ENCODE data around the gene NRP1. TPM values are rescaled to one million over a fixed set of nuclear protein-coding genes. Genes with fewer than 3 reads are reported as not detected.

Gene NRP1
- total and polyA plus RNA-seq, 2 of the 8 experiments (the other 6 are each of a cell fraction or from before 2014, with no cell fraction given): 1.2 to 2.1 TPM

DNA sequence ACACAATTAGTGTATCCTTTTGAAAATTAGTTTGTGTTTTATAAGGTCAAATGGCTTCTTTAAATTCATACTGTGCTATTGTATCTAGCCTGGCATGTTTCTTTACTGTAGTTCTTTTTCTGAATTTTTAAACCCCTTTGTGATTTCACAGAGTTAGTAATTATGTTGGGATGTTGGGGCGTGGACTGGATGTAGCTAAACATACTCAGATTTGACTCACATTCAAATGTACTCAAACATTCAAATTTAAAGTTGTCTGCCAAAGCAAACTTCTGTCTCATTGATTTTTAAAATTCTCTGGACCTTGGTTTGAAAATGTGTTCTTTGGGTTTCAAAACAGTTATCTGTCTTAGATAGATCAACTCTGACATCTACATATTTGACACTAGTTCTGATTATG lies 7.2 kb upstream of the NRP1 start:
- no peak overlapping the region for H3K23ac ChIP-seq (ENCODE audit: insufficient read length)
- peaks cover 0 to 5% (median 1%) of the 10 kb centered on the region in 4 experiments; a peak in 3 of 7 replicates for H3K4me1 ChIP-seq (replicated peaks in 1 of 4; ENCODE audit: control insufficient read depth in 3 of 4, insufficient read depth in 4 of 4, low read length in 3 of 4)
- H2BK120ac ChIP-seq (replicated peaks; ENCODE audit: low read depth, low read length): no peak overlapping the region
- CTCF ChIA-PET (ENCODE audit: partially characterized antibody): no interaction called here
- H2AFZ ChIP-seq (ENCODE audit: low read length): no peak overlapping the region
- DNase-seq (ENCODE audit: low read depth in 1 of 2, low spot score in 2 of 2): no peak
- POLR2A ChIA-PET (ENCODE audit: partially characterized antibody): no interaction called here
- no peaks in the 10 kb centered on the region for H3K79me1 ChIP-seq (ENCODE audit: low read depth, low read length)
- no peaks in the 10 kb centered on the region for H3K79me2 ChIP-seq (ENCODE audit: control insufficient read depth in 1 of 2, insufficient read depth in 2 of 2, low read length in 2 of 2)
- no peak overlapping the region for H2BK12ac ChIP-seq (ENCODE audit: low read depth, low read length)
- no peak overlapping the region for H3K4me3 ChIP-seq (ENCODE audit: extremely low read depth in 1 of 4, insufficient read depth in 2 of 4, low read depth in 3 of 4, low read length in 4 of 4)
- H4K5ac ChIP-seq (ENCODE audit: insufficient read length, low read depth, low read length): no peak overlapping the region
- no peak overlapping the region for H3K18ac ChIP-seq (ENCODE audit: extremely low read depth, low read length)
- no peak overlapping the region for H3K4ac ChIP-seq (replicated peaks; ENCODE audit: insufficient read length, low read depth, low read length)
- no peak overlapping the region for H3K56ac ChIP-seq (replicated peaks; ENCODE audit: insufficient read length, low read depth, low read length)
- H3K4me2 ChIP-seq (ENCODE audit: insufficient read depth in 1 of 2, low read depth in 2 of 2, low read length in 2 of 2): no peak overlapping the region
- H2AK5ac ChIP-seq (ENCODE audit: low read depth, low read length): no peak overlapping the region
- WGBS, 2 experiments (ENCODE audit: extremely low coverage in 1 of 2, insufficient coverage in 1 of 2, insufficient read length in 1 of 2, insufficient replicate concordance in 2 of 2, low coverage in 1 of 2, low lambda C conversion rate in 2 of 2, missing lambda C conversion rate in 1 of 2): 73% methylated on average over 1 of the region's 1 CpG; no CpG with 5 or more reads in 1 of the 2 experiments
- FAIRE-seq: no peak
- H3K14ac ChIP-seq (ENCODE audit: insufficient read length): no peak overlapping the region
- peaks cover 3 to 17% (median 12%) of the 10 kb centered on the region in 4 experiments for H3K27me3 ChIP-seq (replicated peaks in 1 of 4; ENCODE audit: control insufficient read depth in 3 of 4, extremely low read depth in 1 of 4, insufficient read depth in 3 of 4, low read length in 3 of 4)
- H4K8ac ChIP-seq (ENCODE audit: extremely low read depth, insufficient read depth, low read length): no peak overlapping the region
- H4K20me1 ChIP-seq (replicated peaks in 1 of 2; ENCODE audit: control insufficient read depth in 1 of 2, insufficient read depth in 2 of 2, low read length in 2 of 2): no peaks in the 10 kb centered on the region
- H3K9ac ChIP-seq (replicated peaks in 1 of 4; ENCODE audit: extremely low read depth in 1 of 4, low read depth in 3 of 4, low read length in 3 of 4): no peak overlapping the region
- no peak overlapping the region for H3K27ac ChIP-seq (ENCODE audit: low read depth, low read length)
- H3K9me3 ChIP-seq (ENCODE audit: insufficient read depth in 2 of 2, low read depth in 1 of 2, low read length in 1 of 2): no peaks in the 10 kb centered on the region
- no peak overlapping the region for H2BK15ac ChIP-seq (ENCODE audit: low read length)
- H3K23me2 ChIP-seq (ENCODE audit: low read depth, low read length): peaks cover under 1% of the 10 kb centered on the region; the same call in 1 of the 2 replicates
- H2BK5ac ChIP-seq (ENCODE audit: low read depth, low read length): no peak overlapping the region
- no peak overlapping the region for H4K91ac ChIP-seq (replicated peaks; ENCODE audit: insufficient read length, low read length)
- no peak overlapping the region for H2BK20ac ChIP-seq (ENCODE audit: low read length)
- H3K36me3 ChIP-seq (ENCODE audit: control insufficient read depth in 2 of 4, insufficient read depth in 4 of 4, low read length in 3 of 4): no peaks in the 10 kb centered on the region
- TF ChIP-seq KDM5A (IDR thresholded peaks at IDR 0.05; ENCODE audit: low read length) (no peak), TEAD4 (IDR thresholded peaks at IDR 0.05; ENCODE audit: low read depth, low read length) (no peak), CREB1 (IDR thresholded peaks at IDR 0.05) (no peak), RFX5 (IDR thresholded peaks at IDR 0.05; ENCODE audit: borderline replicate concordance, low read depth, low read length) (no peak), SP2 (IDR thresholded peaks at IDR 0.05; ENCODE audit: low read length) (no peak), EZH2 (IDR thresholded peaks at IDR 0.05; ENCODE audit: low read depth, low read length, severe bottlenecking) (no peak), PHF8 (conservative IDR thresholded peaks at IDR 0.05; ENCODE audit: low read depth, low read length) (no peak), TAF7 (optimal IDR thresholded peaks at IDR 0.05; ENCODE audit: borderline replicate concordance, low read depth, low read length) (no peak), GABPA (IDR thresholded peaks at IDR 0.05; ENCODE audit: borderline replicate concordance, insufficient read depth, low read length) (no peak)
